PC-3 (cell line): Measurements from ENCODE around the gene LTBP1. TPM values are rescaled to one million over a fixed set of nuclear protein-coding genes. Genes with fewer than 3 reads are reported as not detected.

Experiments
- ATAC-seq: fragments of 200-7000 bp; cut with Tn5 transposase; 2 replicates; pipeline ENCODE4 v1.9.1; 2020; ENCODE audit warnings: mild to moderate bottlenecking, moderate library complexity
- BruUV-seq: library from RNA; stranded (reverse); fragments of 400-500 nt; replicated peaks from 2 replicates; lab custom pipeline; 2021; lab: Mats Ljungman, UMichigan
- CTCF ChIA-PET: fragments of 300-600 bp; sonication (Branson Sonifier 250); formaldehyde crosslinking; loops from one replicate; lab custom pipeline; 2022; ENCODE audit warnings: antibody characterized with exemption; lab: Charles Lee
- POLR2A ChIA-PET: fragments of 300-600 bp; sonication (Branson Sonifier 250); formaldehyde crosslinking; loops from one replicate; lab custom pipeline; 2022; ENCODE audit warnings: antibody characterized with exemption; ENCODE audit not compliant: unreplicated experiment; lab: Charles Lee
- DNase-seq: peaks from one replicate; pipeline ENCODE4 v3.0.0-alpha.2; 2015
- H2AFZ ChIP-seq: fragments of 300-600 bp; sonication (generic); 2 replicates; pipeline ENCODE4 v1.6.0; 2016; ENCODE audit warnings: antibody characterized with exemption, low read length
- H3F3A ChIP-seq: fragments of 300-600 bp; sonication (generic); one replicate; pipeline ENCODE4 v1.6.0; 2017; ENCODE audit warnings: antibody characterized with exemption, low read length, control low read depth, mild to moderate bottlenecking; ENCODE audit not compliant: unreplicated experiment
- H3K27ac ChIP-seq: fragments of 300-600 bp; sonication (generic); 2 replicates; pipeline ENCODE4 v1.5.1; 2016; ENCODE audit warnings: mild to moderate bottlenecking, low read length
- H3K27me3 ChIP-seq: fragments of 300-600 bp; sonication (generic); 2 replicates; pipeline ENCODE4 v1.6.1; 2016; ENCODE audit warnings: low read length, mixed read lengths
- H3K36me3 ChIP-seq: fragments of 300-600 bp; sonication (generic); 2 replicates; pipeline ENCODE4 v1.6.1; 2016; ENCODE audit warnings: low read depth, mixed run types, low read length, mixed read lengths
- H3K4me1 ChIP-seq: fragments of 300-600 bp; sonication (generic); 2 replicates; pipeline ENCODE4 v1.5.1; 2016; ENCODE audit warnings: low read length; ENCODE audit not compliant: insufficient read depth
- H3K4me2 ChIP-seq: fragments of 300-600 bp; sonication (generic); 2 replicates; pipeline ENCODE4 v1.6.0; 2016; ENCODE audit warnings: low read length
- H3K4me3 ChIP-seq: fragments of 300-600 bp; sonication (generic); 2 replicates; pipeline ENCODE4 v1.5.1; 2016; ENCODE audit warnings: mild to moderate bottlenecking, low read length, mixed read lengths
- H3K79me2 ChIP-seq: fragments of 300-600 bp; sonication (generic); 2 replicates; pipeline ENCODE4 v1.6.1; 2017; ENCODE audit warnings: low read length, mixed read lengths
- H3K9ac ChIP-seq: fragments of 300-600 bp; sonication (generic); 2 replicates; pipeline ENCODE4 v1.6.0; 2016; ENCODE audit warnings: mild to moderate bottlenecking, low read length
- H3K9me2 ChIP-seq: fragments of 300-600 bp; sonication (generic); replicated peaks from 2 replicates; pipeline ENCODE4 v1.6.1; 2016; ENCODE audit warnings: mixed run types, low read length, mixed read lengths
- H3K9me3 ChIP-seq: fragments of 300-600 bp; sonication (generic); 2 replicates; pipeline ENCODE4 v1.6.1; 2016; ENCODE audit warnings: low read length, mixed read lengths
- H4K20me1 ChIP-seq: fragments of 300-600 bp; sonication (generic); 2 replicates; pipeline ENCODE4 v1.6.1; 2016; ENCODE audit warnings: low read length, mixed read lengths
- CTCF ChIP-seq: fragments of 300-600 bp; sonication (generic); conservative IDR thresholded peaks from 2 replicates; pipeline ENCODE4 v1.5.1; 2017; ENCODE audit warnings: antibody characterized with exemption, low read depth, mild to moderate bottlenecking, low read length
- EZH2 ChIP-seq: fragments of 300-600 bp; sonication (generic); IDR thresholded peaks from one replicate; pipeline ENCODE4 v1.6.1; 2017; ENCODE audit warnings: antibody characterized with exemption, mild to moderate bottlenecking, low read length; ENCODE audit not compliant: unreplicated experiment
- EZH2phosphoT487 ChIP-seq: fragments of 300-600 bp; sonication (generic); IDR thresholded peaks from 2 replicates; pipeline ENCODE4 v1.6.1; 2018; ENCODE audit warnings: mild to moderate bottlenecking, antibody characterized with exemption, low read length, borderline replicate concordance
- intact Hi-C: fragments of 100-400 bp; cut with micrococcal nuclease; formaldehyde crosslinking; loops from 2 replicates; pipeline ENCODE4 v1.9.0; 2023
- total RNA-seq: library from RNA; depleted of rRNA; stranded (reverse); fragments of >200 nt; gene quantifications from 2 replicates; pipeline ENCODE4 v1.2.3, GENCODE V29; 2014

Gene LTBP1
- total RNA-seq, 1 experiment from 2014 or later = 45.9 TPM

- DNase-seq = no peak
- H3K4me1 ChIP-seq = no peaks in the 10 kb centered on the region
- H3K9me2 ChIP-seq = no peaks in the 10 kb centered on the region
- BruUV-seq = no TSS peak
- intact Hi-C loops = no loop called here
- no peak overlapping the region for H3K9ac ChIP-seq
- H3F3A ChIP-seq = no peaks in the 10 kb centered on the region
- ATAC-seq = no peak
- H3K36me3 ChIP-seq = no peaks in the 10 kb centered on the region
- TF ChIP-seq CTCF (no peak), EZH2phosphoT487 (no peak), EZH2 (no peak)
- ChIA-PET POLR2A (interaction anchor here (0.6 kb wide), 1 partner anchor 24 kb away, joined by 6 read pairs; no protein-coding TSS in a partner anchor), CTCF (interaction anchor here (0.6 kb wide), 1 partner anchor 103 kb away, joined by 3 read pairs; no protein-coding TSS in a partner anchor)
- H2AFZ ChIP-seq = no peak overlapping the region
- no peak overlapping the region for H3K27ac ChIP-seq
- no peaks in the 10 kb centered on the region for H3K79me2 ChIP-seq
- H4K20me1 ChIP-seq = no peaks in the 10 kb centered on the region
- no peaks in the 10 kb centered on the region for H3K27me3 ChIP-seq
- no peak overlapping the region for H3K4me2 ChIP-seq
- no peak overlapping the region for H3K4me3 ChIP-seq
- H3K9me3 ChIP-seq = no peaks in the 10 kb centered on the region
Observed at GRCh38 chr2:33337981-33338380, 391.2 kb downstream of the LTBP1 start.

GRCh38 chr2:33339269-33339668 lies 392.5 kb downstream of the LTBP1 start:
- H2AFZ ChIP-seq = no peak overlapping the region
- no peaks in the 10 kb centered on the region for H3K4me1 ChIP-seq
- H3K36me3 ChIP-seq = no peaks in the 10 kb centered on the region
- H3K4me3 ChIP-seq = no peak overlapping the region
- no TSS peak for BruUV-seq
- TF ChIP-seq EZH2phosphoT487 (no peak), EZH2 (no peak), CTCF (no peak)
- ChIA-PET POLR2A (no interaction called here), CTCF (no interaction called here)
- H4K20me1 ChIP-seq = no peaks in the 10 kb centered on the region
- no peak overlapping the region for H3K9ac ChIP-seq
- no peaks in the 10 kb centered on the region for H3K9me3 ChIP-seq
- no peaks in the 10 kb centered on the region for H3K9me2 ChIP-seq
- no peaks in the 10 kb centered on the region for H3K79me2 ChIP-seq
- H3K27ac ChIP-seq = no peak overlapping the region
- DNase-seq = no peak
- no peaks in the 10 kb centered on the region for H3K27me3 ChIP-seq
- H3K4me2 ChIP-seq = no peak overlapping the region
- intact Hi-C loops = no loop called here
- ATAC-seq = no peak
- H3F3A ChIP-seq = no peaks in the 10 kb centered on the region

GRCh38 chr2:33340280-33340679 lies 393.5 kb downstream of the LTBP1 start:
- no peak overlapping the region for H3K4me3 ChIP-seq
- DNase-seq (no peak), ATAC-seq (no peak)
- H3K36me3 ChIP-seq = no peaks in the 10 kb centered on the region
- H3K9me3 ChIP-seq = no peaks in the 10 kb centered on the region
- H3K79me2 ChIP-seq = no peaks in the 10 kb centered on the region
- BruUV-seq = no TSS peak
- no peak overlapping the region for H3K9ac ChIP-seq
- H4K20me1 ChIP-seq = no peaks in the 10 kb centered on the region
- no peak overlapping the region for H2AFZ ChIP-seq
- no peaks in the 10 kb centered on the region for H3F3A ChIP-seq
- H3K27me3 ChIP-seq = no peaks in the 10 kb centered on the region
- H3K4me2 ChIP-seq = no peak overlapping the region
- CTCF ChIA-PET = no interaction called here
- no peak overlapping the region for H3K27ac ChIP-seq
- POLR2A ChIA-PET = no interaction called here
- TF ChIP-seq EZH2phosphoT487 = no peak
- no peak for TF ChIP-seq EZH2
- TF ChIP-seq CTCF = no peak
- intact Hi-C loops = no loop called here
- H3K9me2 ChIP-seq = no peaks in the 10 kb centered on the region
- no peaks in the 10 kb centered on the region for H3K4me1 ChIP-seq
